Measurements from ENCODE around the gene SH3BP4. TPM values are rescaled to one million over a fixed set of nuclear protein-coding genes. Genes with fewer than 3 reads are reported as not detected.

Gene SH3BP4
- total RNA-seq, 1 donor from 2014 or later: 51.9 TPM

GRCh38 chr2:234975611-234976010 is 23.8 kb downstream of the SH3BP4 start:
- peaks cover 6% of the 10 kb centered on the region for H3K36me3 Mint-ChIP-seq (ENCODE audit: low read depth)
- TF ChIP-seq, protein P1, sequence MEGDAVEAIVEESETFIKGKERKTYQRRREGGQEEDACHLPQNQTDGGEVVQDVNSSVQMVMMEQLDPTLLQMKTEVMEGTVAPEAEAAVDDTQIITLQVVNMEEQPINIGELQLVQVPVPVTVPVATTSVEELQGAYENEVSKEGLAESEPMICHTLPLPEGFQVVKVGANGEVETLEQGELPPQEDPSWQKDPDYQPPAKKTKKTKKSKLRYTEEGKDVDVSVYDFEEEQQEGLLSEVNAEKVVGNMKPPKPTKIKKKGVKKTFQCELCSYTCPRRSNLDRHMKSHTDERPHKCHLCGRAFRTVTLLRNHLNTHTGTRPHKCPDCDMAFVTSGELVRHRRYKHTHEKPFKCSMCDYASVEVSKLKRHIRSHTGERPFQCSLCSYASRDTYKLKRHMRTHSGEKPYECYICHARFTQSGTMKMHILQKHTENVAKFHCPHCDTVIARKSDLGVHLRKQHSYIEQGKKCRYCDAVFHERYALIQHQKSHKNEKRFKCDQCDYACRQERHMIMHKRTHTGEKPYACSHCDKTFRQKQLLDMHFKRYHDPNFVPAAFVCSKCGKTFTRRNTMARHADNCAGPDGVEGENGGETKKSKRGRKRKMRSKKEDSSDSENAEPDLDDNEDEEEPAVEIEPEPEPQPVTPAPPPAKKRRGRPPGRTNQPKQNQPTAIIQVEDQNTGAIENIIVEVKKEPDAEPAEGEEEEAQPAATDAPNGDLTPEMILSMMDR (IDR thresholded peaks at IDR 0.05): no peak
- peaks cover 61% of the 10 kb centered on the region for H3K4me1 Mint-ChIP-seq (ENCODE audit: low read depth)
- DNase-seq (ENCODE audit: low spot score): no peak
- peaks cover 3% of the 10 kb centered on the region for H3K9me3 Mint-ChIP-seq (ENCODE audit: low read depth)
- no peak overlapping the region for H3K27ac Mint-ChIP-seq (ENCODE audit: unreplicated experiment)
- no peak overlapping the region for H3K4me3 Mint-ChIP-seq (ENCODE audit: unreplicated experiment)
- H3K27me3 Mint-ChIP-seq (ENCODE audit: low read depth): no peaks in the 10 kb centered on the region

DNA sequence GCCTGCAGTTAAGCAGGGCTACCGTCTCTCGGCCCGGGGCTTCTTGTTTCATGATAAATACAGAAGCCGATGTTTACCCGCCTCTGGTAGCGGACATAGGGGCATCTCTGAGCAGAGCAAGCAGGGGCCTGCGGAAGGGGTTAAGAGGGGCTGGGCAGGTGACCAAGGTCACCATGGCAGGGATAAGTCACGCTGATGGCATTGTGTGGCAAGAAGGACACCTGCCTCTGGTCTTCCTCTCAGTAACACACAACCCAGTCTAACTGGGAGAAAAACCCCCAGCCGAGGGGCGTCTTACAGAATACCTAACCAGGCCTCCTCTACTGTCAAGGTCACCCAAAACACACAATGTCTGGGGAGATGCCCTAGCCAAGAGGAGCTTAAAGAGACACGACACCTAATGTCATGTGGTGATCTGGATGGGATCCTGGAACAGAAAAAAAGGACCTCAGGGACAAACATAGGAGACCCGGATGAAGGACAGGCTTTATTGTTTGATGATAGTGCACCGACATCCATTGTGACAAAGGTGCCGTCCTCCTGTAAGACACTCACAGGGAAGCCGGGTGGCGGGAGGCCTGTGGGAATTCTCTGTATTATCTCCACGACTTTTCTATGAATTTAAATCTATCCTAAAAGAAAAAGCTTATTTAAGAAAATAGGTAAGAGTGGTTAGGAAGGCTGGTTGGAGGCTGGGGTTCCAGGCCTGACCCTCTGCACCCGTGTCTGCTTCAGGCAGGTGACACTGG is 24.8 kb downstream of the SH3BP4 start:
- Mint-ChIP-seq H3K36me3 (ENCODE audit: low read depth) (peaks cover 6% of the 10 kb centered on the region), H3K27ac (ENCODE audit: unreplicated experiment) (no peak overlapping the region), H3K27me3 (ENCODE audit: low read depth) (no peaks in the 10 kb centered on the region), H3K9me3 (ENCODE audit: low read depth) (peaks cover 3% of the 10 kb centered on the region), H3K4me3 (ENCODE audit: unreplicated experiment) (no peak overlapping the region), H3K4me1 (ENCODE audit: low read depth) (peaks cover 62% of the 10 kb centered on the region)
- TF ChIP-seq, protein P1 (IDR thresholded peaks at IDR 0.05): no peak
- no peak for DNase-seq (ENCODE audit: low spot score)

DNA sequence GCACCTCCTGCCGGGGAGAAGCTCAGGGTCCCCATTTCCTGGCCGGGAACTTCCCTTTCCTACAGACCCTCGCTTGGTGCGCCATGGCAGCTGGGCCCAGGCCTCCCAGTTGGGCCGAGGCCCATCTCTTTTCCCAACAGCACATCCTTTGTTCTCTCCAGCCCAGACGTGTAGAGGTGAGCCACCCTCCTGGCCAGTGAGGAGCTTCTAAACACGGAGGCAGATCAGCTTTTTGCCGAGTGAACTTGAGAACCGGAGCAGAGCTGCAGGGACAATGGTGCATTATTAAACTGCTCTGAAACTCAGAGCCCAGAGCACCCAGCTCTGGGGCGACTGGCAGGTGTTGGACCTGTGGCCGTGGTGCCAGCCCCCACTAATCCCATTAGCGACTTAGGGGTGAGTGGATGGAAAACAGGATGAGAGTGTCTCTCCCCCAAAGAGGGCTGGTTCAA is 25.4 kb downstream of the SH3BP4 start:
- TF ChIP-seq, protein P1 (IDR thresholded peaks at IDR 0.05): no peak
- H3K27ac Mint-ChIP-seq (ENCODE audit: unreplicated experiment): no peak overlapping the region
- H3K9me3 Mint-ChIP-seq (ENCODE audit: low read depth): peaks cover 3% of the 10 kb centered on the region
- H3K36me3 Mint-ChIP-seq (ENCODE audit: low read depth): peaks cover 6% of the 10 kb centered on the region
- peaks cover 67% of the 10 kb centered on the region for H3K4me1 Mint-ChIP-seq (ENCODE audit: low read depth)
- DNase-seq (ENCODE audit: low spot score): no peak
- H3K27me3 Mint-ChIP-seq (ENCODE audit: low read depth): no peaks in the 10 kb centered on the region
- no peak overlapping the region for H3K4me3 Mint-ChIP-seq (ENCODE audit: unreplicated experiment)

DNA sequence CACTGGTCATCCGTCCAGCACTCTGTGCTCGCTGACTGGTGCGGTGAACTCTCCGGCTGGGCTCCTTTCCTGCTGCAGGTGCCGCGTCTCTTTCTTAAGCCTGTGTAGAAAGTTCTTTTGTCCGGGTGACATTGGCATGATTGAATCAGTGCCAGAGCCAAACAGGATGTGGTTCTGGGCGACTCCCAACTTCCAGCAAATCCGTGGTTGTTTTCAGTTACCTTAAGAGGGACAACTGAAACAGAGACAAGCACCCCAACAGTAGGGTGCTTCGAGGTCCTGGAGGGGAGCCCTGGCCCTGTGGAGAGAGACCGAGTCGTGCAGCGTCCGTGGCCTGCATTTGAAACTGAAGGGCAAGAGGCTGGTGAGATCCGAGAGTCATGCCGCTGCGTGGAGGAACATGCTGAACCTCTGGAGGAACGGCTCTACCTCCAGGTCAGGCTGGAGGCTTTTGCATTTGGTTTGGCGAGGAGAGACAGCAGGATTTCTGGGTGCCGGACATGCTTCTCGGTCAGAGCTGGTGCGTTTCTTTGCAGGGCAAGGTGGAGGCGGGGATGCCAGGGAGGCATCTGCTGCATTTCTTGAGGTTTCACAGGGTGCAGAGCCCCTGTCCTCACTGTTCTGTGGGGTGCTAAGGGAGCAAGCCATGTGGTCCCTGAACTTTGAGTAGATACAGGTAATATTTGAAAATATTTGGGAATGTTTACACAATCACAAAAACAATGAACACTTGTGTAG is 26.8 kb downstream of the SH3BP4 start:
- TF ChIP-seq, protein P1 (IDR thresholded peaks at IDR 0.05): no peak
- H3K4me3 Mint-ChIP-seq (ENCODE audit: unreplicated experiment): no peak overlapping the region
- H3K36me3 Mint-ChIP-seq (ENCODE audit: low read depth): peaks cover 6% of the 10 kb centered on the region
- H3K4me1 Mint-ChIP-seq (ENCODE audit: low read depth): peaks cover 67% of the 10 kb centered on the region
- no peak for DNase-seq (ENCODE audit: low spot score)
- H3K27ac Mint-ChIP-seq (ENCODE audit: unreplicated experiment): peak overlapping the region; percentile 78
- no peaks in the 10 kb centered on the region for H3K27me3 Mint-ChIP-seq (ENCODE audit: low read depth)
- peaks cover 3% of the 10 kb centered on the region for H3K9me3 Mint-ChIP-seq (ENCODE audit: low read depth)
